ENCODE results near the gene NOL4L.

NOL4L gene

GRCh38 chr20:32559753-32560380, 25.3 kb downstream of the NOL4L start:
- DNase-seq = no peak

- DNase-seq = no peak
These were observed 25.9 kb downstream of the NOL4L start for GRCh38 chr20:32559205-32559752.

GRCh38 chr20:32558526-32558925, 26.6 kb downstream of the NOL4L start:
- DNase-seq = no peak

GRCh38 chr20:32557319-32557718, 27.8 kb downstream of the NOL4L start:
- DNase-seq = no peak

GRCh38 chr20:32556312-32557184, 28.6 kb downstream of the NOL4L start:
- DNase-seq = no peak

GRCh38 chr20:32555584-32555983, 29.5 kb downstream of the NOL4L start:
- no peak for DNase-seq

- DNase-seq = no peak
These were observed 30.2 kb downstream of the NOL4L start for GRCh38 chr20:32554965-32555289.

- no peak for DNase-seq
These were observed 31.5 kb downstream of the NOL4L start for GRCh38 chr20:32553618-32554017.

GRCh38 chr20:32551693-32552092, 33.4 kb downstream of the NOL4L start:
- no peak for DNase-seq

GRCh38 chr20:32549842-32550241, 35.3 kb downstream of the NOL4L start:
- DNase-seq = no peak

- DNase-seq = no peak
These were observed 37.4 kb downstream of the NOL4L start for GRCh38 chr20:32547753-32548034.

- DNase-seq = no peak
These were observed 38.0 kb downstream of the NOL4L start for GRCh38 chr20:32546918-32547752.

GRCh38 chr20:32544893-32545840, 40.0 kb downstream of the NOL4L start:
- DNase-seq = no peak

GRCh38 chr20:32544260-32544722, 40.8 kb downstream of the NOL4L start:
- DNase-seq = no peak

GRCh38 chr20:32543570-32544259, 41.4 kb downstream of the NOL4L start:
- no peak for DNase-seq

- no peak for DNase-seq
These were observed 42.9 kb downstream of the NOL4L start for GRCh38 chr20:32542259-32542615.

- no peak for DNase-seq
These were observed 43.5 kb downstream of the NOL4L start for GRCh38 chr20:32541323-32542258.

- DNase-seq = peak; percentile 75
These were observed 45.1 kb downstream of the NOL4L start for GRCh38 chr20:32539817-32540675.

GRCh38 chr20:32539026-32539816, 45.9 kb downstream of the NOL4L start:
- peak; percentile 59 for DNase-seq

Data from stimulated activated CD8-positive, alpha-beta memory T cell treated with anti-CD3 and anti-CD28 coated beads, Interleukin-4, amount 100 ng/mL, for 48 hours (primary cell).